Measurements from ENCODE around the gene LMO4.

The LMO4 gene

GRCh38 chr1:87307306-87307705 is 21.4 kb upstream of the LMO4 start:
- no peak for TF ChIP-seq CTCF (IDR thresholded peaks at IDR 0.05; ENCODE audit: borderline replicate concordance, insufficient read depth, low read depth, low read length)
- H3K4me3 ChIP-seq (ENCODE audit: low read depth, low read length) = no peak overlapping the region

- no peak overlapping the region for H3K4me3 ChIP-seq (ENCODE audit: low read depth, low read length)
These were observed 20.7 kb upstream of the LMO4 start for GRCh38 chr1:87307931-87308330.

GRCh38 chr1:87314091-87314490 is 14.6 kb upstream of the LMO4 start:
- no peak for TF ChIP-seq CTCF (IDR thresholded peaks at IDR 0.05; ENCODE audit: borderline replicate concordance, insufficient read depth, low read depth, low read length)
- no peak overlapping the region for H3K4me3 ChIP-seq (ENCODE audit: low read depth, low read length)

More at GRCh38 chr1:87307931-87308330, 20.7 kb upstream of the LMO4 start:
- no peak for TF ChIP-seq CTCF (IDR thresholded peaks at IDR 0.05; ENCODE audit: borderline replicate concordance, insufficient read depth, low read depth, low read length)

GRCh38 chr1:87318056-87318650 is 10.5 kb upstream of the LMO4 start:
- no peak overlapping the region for H3K4me3 ChIP-seq (ENCODE audit: low read depth, low read length)
- TF ChIP-seq CTCF (IDR thresholded peaks at IDR 0.05; ENCODE audit: borderline replicate concordance, insufficient read depth, low read depth, low read length) = no peak

GRCh38 chr1:87318806-87319205 is 9.9 kb upstream of the LMO4 start:
- no peak overlapping the region for H3K4me3 ChIP-seq (ENCODE audit: low read depth, low read length)
- no peak for TF ChIP-seq CTCF (IDR thresholded peaks at IDR 0.05; ENCODE audit: borderline replicate concordance, insufficient read depth, low read depth, low read length)

GRCh38 chr1:87325982-87326738 is 2.5 kb upstream of the LMO4 start:
- no peak overlapping the region for H3K4me3 ChIP-seq (ENCODE audit: low read depth, low read length)
- TF ChIP-seq CTCF (IDR thresholded peaks at IDR 0.05; ENCODE audit: borderline replicate concordance, insufficient read depth, low read depth, low read length) = peak; percentile 59

Data from GM12875 (cell line).